H9 (cell line): ENCODE results near the gene COLEC12. TPM values are rescaled to one million over a fixed set of nuclear protein-coding genes. Genes with fewer than 3 reads are reported as not detected.

Experiments
- DNase-seq: peaks from one replicate; pipeline ENCODE4 v3.0.0-alpha.2; 2017
- H2AFZ ChIP-seq: one replicate; pipeline ENCODE4 v1.6.1; 2013; ENCODE audit warnings: mild to moderate bottlenecking, low read length, control low read depth, moderate library complexity
- H2AK5ac ChIP-seq: 2 replicates; pipeline ENCODE4 v1.6.1; 2013; ENCODE audit warnings: low read length, control low read depth, mixed read lengths; ENCODE audit not compliant: insufficient read length
- H2BK120ac ChIP-seq: one replicate; pipeline ENCODE4 v1.6.1; 2013; ENCODE audit warnings: low read depth, mild to moderate bottlenecking, low read length, control low read depth, inconsistent platforms; ENCODE audit not compliant: poor library complexity, severe bottlenecking
- H2BK12ac ChIP-seq: 2 replicates; pipeline ENCODE4 v1.6.1; 2013; ENCODE audit warnings: low read length, control low read depth, mixed read lengths, low read depth; ENCODE audit not compliant: insufficient read length
- H2BK15ac ChIP-seq: 2 replicates; pipeline ENCODE4 v1.6.1; 2013; ENCODE audit warnings: low read depth, low read length, control low read depth
- H2BK20ac ChIP-seq: one replicate; pipeline ENCODE4 v1.6.1; 2013; ENCODE audit warnings: low read depth, mild to moderate bottlenecking, low read length, control low read depth, inconsistent platforms; ENCODE audit not compliant: poor library complexity, severe bottlenecking
- H2BK5ac ChIP-seq: 2 replicates; pipeline ENCODE4 v1.6.1; 2013; ENCODE audit warnings: low read length, control low read depth, mixed read lengths; ENCODE audit not compliant: insufficient read length
- H3K14ac ChIP-seq: 2 replicates; pipeline ENCODE4 v1.6.1; 2013; ENCODE audit warnings: low read length, control low read depth; ENCODE audit not compliant: insufficient read depth
- H3K18ac ChIP-seq: 2 replicates; pipeline ENCODE4 v1.6.1; 2013; ENCODE audit warnings: low read depth, mild to moderate bottlenecking, mixed read lengths, low read length, control low read depth; ENCODE audit not compliant: insufficient read length
- H3K23ac ChIP-seq: 2 replicates; pipeline ENCODE4 v1.6.1; 2013; ENCODE audit warnings: low read length, control low read depth, mixed read lengths, low read depth; ENCODE audit not compliant: insufficient read length
- H3K23me2 ChIP-seq: 2 replicates; pipeline ENCODE4 v1.6.1; 2013; ENCODE audit warnings: low read depth, mild to moderate bottlenecking, mixed read lengths, low read length, control low read depth; ENCODE audit not compliant: insufficient read length, poor library complexity, severe bottlenecking
- H3K27ac ChIP-seq: 2 replicates; pipeline ENCODE4 v1.5.1; 2013; ENCODE audit warnings: low read length, control low read depth, mixed read lengths, low read depth; ENCODE audit not compliant: insufficient read length
- H3K27me3 ChIP-seq: 2 replicates; pipeline ENCODE4 v1.6.1; 2013; ENCODE audit warnings: low read length, control low read depth, inconsistent platforms; ENCODE audit not compliant: insufficient read depth
- H3K4ac ChIP-seq: 2 replicates; pipeline ENCODE4 v1.6.1; 2013; ENCODE audit warnings: low read depth, mild to moderate bottlenecking, control low read depth, inconsistent platforms, low read length, moderate library complexity
- H3K4me1 ChIP-seq: 2 replicates; pipeline ENCODE4 v1.6.1; 2013; ENCODE audit warnings: low read length, control low read depth, inconsistent platforms; ENCODE audit not compliant: insufficient read depth
- H3K4me2 ChIP-seq: 2 replicates; pipeline ENCODE4 v1.6.1; 2013; ENCODE audit warnings: low read length, control low read depth, mixed read lengths; ENCODE audit not compliant: insufficient read length, insufficient read depth
- H3K56ac ChIP-seq: 2 replicates; pipeline ENCODE4 v1.6.1; 2013; ENCODE audit warnings: low read depth, mild to moderate bottlenecking, mixed read lengths, low read length, control low read depth; ENCODE audit not compliant: insufficient read length
- H3K79me1 ChIP-seq: 2 replicates; pipeline ENCODE4 v1.6.1; 2013; ENCODE audit warnings: low read depth, mild to moderate bottlenecking, moderate library complexity, low read length, control low read depth, inconsistent platforms; ENCODE audit not compliant: insufficient read depth, poor library complexity, severe bottlenecking
- H3K79me2 ChIP-seq: 2 replicates; pipeline ENCODE4 v1.6.1; 2013; ENCODE audit warnings: low read length, control low read depth, inconsistent platforms; ENCODE audit not compliant: insufficient read depth
- H3K9ac ChIP-seq: 2 replicates; pipeline ENCODE4 v1.6.1; 2013; ENCODE audit warnings: low read length, control low read depth, mixed read lengths; ENCODE audit not compliant: insufficient read length; ENCODE audit errors: extremely low read depth
- H3K9me3 ChIP-seq: one replicate; pipeline ENCODE4 v1.6.1; 2013; ENCODE audit warnings: low read depth, low read length, inconsistent platforms; ENCODE audit not compliant: control insufficient read depth
- H3T11ph ChIP-seq: one replicate; pipeline ENCODE4 v1.6.1; 2013; ENCODE audit warnings: mild to moderate bottlenecking, low read length, control low read depth, inconsistent platforms
- H4K20me1 ChIP-seq: one replicate; pipeline ENCODE4 v1.6.1; 2013; ENCODE audit not compliant: control insufficient read depth, insufficient read length, insufficient read depth
- H4K5ac ChIP-seq: 2 replicates; pipeline ENCODE4 v1.6.1; 2013; ENCODE audit warnings: low read depth, mild to moderate bottlenecking, mixed read lengths, low read length, control low read depth; ENCODE audit not compliant: insufficient read length
- H4K8ac ChIP-seq: replicated peaks from 2 replicates; pipeline ENCODE4 v1.6.1; 2013; ENCODE audit warnings: low read length, control low read depth, mixed read lengths, low read depth; ENCODE audit not compliant: insufficient read length
- H4K91ac ChIP-seq: 2 replicates; pipeline ENCODE4 v1.6.1; 2013; ENCODE audit warnings: low read depth, mild to moderate bottlenecking, moderate library complexity, mixed read lengths, low read length, control low read depth; ENCODE audit not compliant: insufficient read length
- H3K27ac Mint-ChIP-seq, 3 experiments: 2 replicates in 2 of 3; 3 replicates in 1 of 3; pipeline ENCODE4 v1.8.0; 2020 to 2021; ENCODE audit warnings: mixed read lengths in 3 of 3, mild to moderate bottlenecking in 1 of 3, moderate library complexity in 1 of 3
- H3K27me3 Mint-ChIP-seq: 2 replicates; pipeline ENCODE4 v1.8.0; 2021; ENCODE audit warnings: low read depth, mild to moderate bottlenecking, moderate library complexity, mixed read lengths
- H3K36me3 Mint-ChIP-seq, 3 experiments: 2 replicates in 2 of 3; 3 replicates in 1 of 3; pipeline ENCODE4 v1.8.0; 2020 to 2021; ENCODE audit warnings: low read depth in 3 of 3, mixed read lengths in 3 of 3; ENCODE audit not compliant: insufficient read depth in 1 of 3
- H3K4me1 Mint-ChIP-seq, 2 experiments: 2 replicates each; pipeline ENCODE4 v1.8.0; 2020; ENCODE audit warnings: mixed read lengths in 2 of 2
- H3K4me3 Mint-ChIP-seq, 2 experiments: 2 replicates in 1 of 2; 3 replicates in 1 of 2; pipeline ENCODE4 v1.8.0; 2020 to 2021; ENCODE audit warnings: mild to moderate bottlenecking in 2 of 2, mixed read lengths in 2 of 2, moderate library complexity in 1 of 2
- H3K9me3 Mint-ChIP-seq, 2 experiments: 2 replicates in 1 of 2; 3 replicates in 1 of 2; pipeline ENCODE4 v1.8.0; 2020; ENCODE audit warnings: mild to moderate bottlenecking in 2 of 2, mixed read lengths in 2 of 2, moderate library complexity in 1 of 2
- CTCF ChIP-seq: fragments of 200-600 bp; sonication (generic); conservative IDR thresholded peaks from 3 replicates; pipeline ENCODE4 v1.8.0; 2021; ENCODE audit warnings: antibody characterized with exemption, mild to moderate bottlenecking
- WGBS: extraction: QIAGEN DNeasy Blood & Tissue Kit; methylation state at CpG from one replicate; pipeline ENCODE4 v1.1.7; 2013; ENCODE audit warnings: missing lambda C conversion rate, low lambda C conversion rate, mixed read lengths; ENCODE audit not compliant: insufficient read length; ENCODE audit errors: extremely low coverage; 5-methylcytosine and 5-hydroxymethylcytosine counted together
- total RNA-seq: library from RNA; stranded (reverse); gene quantifications from 2 replicates; pipeline ENCODE4 v1.2.1, GENCODE V29; 2021

COLEC12 gene
- total RNA-seq, 1 experiment from 2014 or later: 0.70 TPM

- no peak overlapping the region for H3K56ac ChIP-seq
- H3K79me1 ChIP-seq: no peaks in the 10 kb centered on the region
- DNase-seq: no peak
- no peak overlapping the region for H4K8ac ChIP-seq
- H4K5ac ChIP-seq: no peak overlapping the region
- H3K27me3 Mint-ChIP-seq: no peaks in the 10 kb centered on the region; the same call in 1 of the 2 replicates
- no peaks in the 10 kb centered on the region for H3K23me2 ChIP-seq
- no peak overlapping the region for H2BK15ac ChIP-seq
- H3K4me1 ChIP-seq: no peaks in the 10 kb centered on the region
- H3K9me3 ChIP-seq: no peaks in the 10 kb centered on the region
- no peak overlapping the region for H3K4me3 Mint-ChIP-seq
- H3T11ph ChIP-seq: no peak overlapping the region
- no peak overlapping the region for H3K27ac ChIP-seq
- H2BK5ac ChIP-seq: no peak overlapping the region
- WGBS: no CpG with 5 or more reads among the region's 1 CpG
- H2AFZ ChIP-seq: no peak overlapping the region
- no peak overlapping the region for H2BK20ac ChIP-seq
- no peaks in the 10 kb centered on the region for H3K36me3 Mint-ChIP-seq
- no peak overlapping the region for H3K4ac ChIP-seq
- H2AK5ac ChIP-seq: no peak overlapping the region
- no peak overlapping the region for H3K9ac ChIP-seq
- H3K4me2 ChIP-seq: no peak overlapping the region
- H3K79me2 ChIP-seq: no peaks in the 10 kb centered on the region
- no peak overlapping the region for H2BK12ac ChIP-seq
- no peak overlapping the region for H3K18ac ChIP-seq
- TF ChIP-seq CTCF: no peak
- no peak overlapping the region for H4K91ac ChIP-seq
- no peak overlapping the region for H3K23ac ChIP-seq
- H2BK120ac ChIP-seq: no peak overlapping the region
- H3K9me3 Mint-ChIP-seq: no peaks in the 10 kb centered on the region
- no peaks in the 10 kb centered on the region for H4K20me1 ChIP-seq
- H3K27ac Mint-ChIP-seq: no peak overlapping the region
- no peak overlapping the region for H3K14ac ChIP-seq
- H3K4me1 Mint-ChIP-seq: no peaks in the 10 kb centered on the region
- no peaks in the 10 kb centered on the region for H3K27me3 ChIP-seq
These were observed 71.5 kb downstream of the COLEC12 start for GRCh38 chr18:429030-429429.
